GM21447 (cell line): Measurements from ENCODE around the gene USE1.
"Not testable (repeated sequence)": the region's sequence is repeated elsewhere in the genome, so short reads cannot be mapped to it uniquely, and the experiment has no call there.

Experiments
- ATAC-seq: cut with Tn5 transposase; IDR thresholded peaks from one replicate; pipeline ENCODE4 v1.9.1; 2021; ENCODE audit not compliant: unreplicated experiment

Gene USE1, protein sequence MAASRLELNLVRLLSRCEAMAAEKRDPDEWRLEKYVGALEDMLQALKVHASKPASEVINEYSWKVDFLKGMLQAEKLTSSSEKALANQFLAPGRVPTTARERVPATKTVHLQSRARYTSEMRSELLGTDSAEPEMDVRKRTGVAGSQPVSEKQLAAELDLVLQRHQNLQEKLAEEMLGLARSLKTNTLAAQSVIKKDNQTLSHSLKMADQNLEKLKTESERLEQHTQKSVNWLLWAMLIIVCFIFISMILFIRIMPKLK

DNA sequence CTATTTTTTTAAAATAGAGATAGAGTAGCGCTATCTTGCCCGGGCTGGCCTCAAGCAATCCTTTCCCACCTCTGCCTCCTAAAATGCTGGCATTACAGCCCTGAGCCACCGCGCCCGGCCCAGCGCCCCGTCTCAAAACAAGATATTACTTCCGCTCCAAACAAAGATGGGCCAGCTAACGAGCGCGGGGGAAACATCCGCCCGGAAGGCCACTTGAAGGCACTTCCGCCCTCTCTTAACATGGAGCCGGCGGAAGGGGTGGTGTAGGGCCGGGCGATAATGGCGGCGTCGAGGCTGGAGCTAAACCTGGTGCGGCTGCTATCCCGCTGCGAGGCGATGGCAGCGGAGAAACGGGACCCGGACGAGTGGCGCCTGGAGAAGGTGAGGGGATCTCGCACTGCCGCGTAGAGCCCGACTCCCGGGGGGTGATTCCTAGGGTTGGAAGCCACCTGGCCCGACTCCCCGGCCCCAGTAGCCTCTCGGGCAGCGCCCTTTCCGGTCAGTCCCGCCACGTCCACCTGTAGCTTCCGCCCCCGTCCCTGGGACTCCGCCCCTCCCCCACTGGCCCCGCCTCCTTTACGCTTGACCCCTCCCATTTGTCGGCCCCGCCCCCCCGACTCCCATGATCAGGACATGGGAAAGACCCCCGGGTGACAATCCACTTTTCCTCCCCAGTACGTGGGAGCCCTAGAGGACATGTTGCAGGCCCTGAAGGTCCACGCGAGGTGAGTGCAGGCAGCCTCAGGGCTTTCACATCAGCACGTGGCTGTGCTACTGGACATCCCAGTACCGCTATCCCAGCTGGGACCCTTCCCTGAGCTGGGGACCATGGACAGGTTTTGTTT lies at the start of gene USE1:
Gene USE1 (plus strand): TSS at position 231 of the 845 bp plus-strand sequence. CDS start 49 bp downstream, at position 280.
- ATAC-seq: peak; percentile 79

- ATAC-seq: no peak
Observed at GRCh38 chr19:17165715-17166114, 49.4 kb upstream of the USE1 start.

GRCh38 chr19:17170538-17171297 lies 44.4 kb upstream of the USE1 start:
- ATAC-seq: no peak

- ATAC-seq: no peak
Observed at GRCh38 chr19:17171874-17172273, 43.3 kb upstream of the USE1 start.

- ATAC-seq: no peak
Observed at GRCh38 chr19:17172624-17173345, 42.4 kb upstream of the USE1 start.

- no peak for ATAC-seq
Observed at GRCh38 chr19:17178291-17178690, 36.9 kb upstream of the USE1 start.

DNA sequence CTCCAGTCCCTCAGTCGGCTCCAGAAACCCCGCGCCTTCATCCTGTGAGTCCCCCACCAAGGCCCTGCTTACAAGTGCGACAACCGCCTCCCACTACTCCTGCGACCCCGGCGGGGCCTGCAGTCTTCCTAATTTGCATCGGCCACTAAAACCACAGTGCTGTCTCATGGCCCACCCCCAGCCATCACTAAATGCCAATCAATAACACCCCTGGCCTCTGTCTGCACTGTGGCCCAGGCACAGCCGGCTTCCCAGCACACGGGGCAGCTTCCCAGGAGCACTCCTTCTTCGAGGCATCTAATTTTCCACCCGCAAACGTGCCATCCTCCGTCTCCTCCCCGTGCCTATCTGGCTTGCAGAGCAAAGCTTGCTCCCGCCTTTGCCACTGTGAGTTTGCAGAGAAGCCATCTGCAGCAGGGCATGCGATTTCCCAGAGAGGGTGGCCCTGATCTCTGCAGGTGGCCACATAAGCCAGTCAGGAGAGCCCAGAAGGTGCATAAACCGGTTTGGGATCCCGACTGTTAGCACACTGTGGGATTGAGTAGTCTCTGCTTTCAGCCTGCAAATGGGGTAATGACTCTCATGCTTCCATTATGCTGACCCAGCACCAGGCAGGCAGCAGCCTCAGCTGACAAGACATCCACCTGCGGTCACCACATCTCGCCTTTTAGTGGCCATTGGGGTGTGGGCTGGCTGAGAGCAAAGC lies 34.0 kb upstream of the USE1 start:
- no peak for ATAC-seq

DNA sequence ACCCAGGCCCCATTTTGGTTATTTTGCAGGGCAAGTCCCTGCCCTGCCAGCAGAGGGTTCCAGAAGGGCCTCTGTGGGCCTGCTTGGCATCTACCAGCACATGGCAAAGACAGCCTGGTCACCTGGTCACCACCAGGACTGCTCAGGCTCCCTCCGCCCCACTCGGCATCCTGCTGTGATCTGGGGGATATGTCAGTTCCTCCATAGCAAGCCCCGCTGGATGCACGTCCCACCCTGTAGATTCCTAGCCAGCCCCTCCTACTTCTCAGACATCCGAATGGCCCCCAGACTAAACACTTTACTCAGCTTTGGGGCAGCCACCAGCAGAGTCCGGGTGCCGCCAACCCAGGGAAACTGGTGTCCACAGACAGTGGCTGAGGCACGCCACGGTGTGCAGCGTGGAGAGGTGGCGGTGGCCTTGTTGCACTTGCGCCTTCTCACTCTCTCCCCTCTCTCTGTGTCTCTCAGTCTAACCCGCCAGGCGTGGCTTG lies 31.8 kb upstream of the USE1 start:
- no peak for ATAC-seq

DNA sequence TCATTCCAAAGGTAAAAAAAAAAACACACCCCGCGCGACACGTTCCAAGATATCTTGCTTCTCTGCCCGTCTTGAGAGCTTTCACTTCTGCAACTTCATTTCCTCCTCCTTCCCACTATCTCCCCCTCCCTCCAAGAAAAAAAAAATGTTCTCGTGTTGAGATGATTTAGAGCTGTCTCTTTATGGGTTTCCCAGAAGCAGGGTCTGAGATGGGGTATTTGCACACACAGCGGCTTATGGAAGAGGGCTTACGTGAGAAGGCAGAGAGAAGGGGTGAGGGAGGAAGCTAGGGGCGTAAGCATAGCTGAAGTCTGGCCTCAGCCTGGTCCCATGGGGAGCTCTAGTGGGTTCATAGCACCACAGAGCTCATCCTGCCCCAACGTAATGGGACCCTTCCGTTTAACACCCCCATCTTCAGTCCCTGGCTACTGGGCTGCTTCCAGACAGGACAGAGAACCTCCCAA lies 31.3 kb upstream of the USE1 start:
- peak; percentile 57 for ATAC-seq

GRCh38 chr19:17184371-17184841 lies 30.8 kb upstream of the USE1 start:
- ATAC-seq: peak; percentile 44

- ATAC-seq: no peak
Observed at GRCh38 chr19:17185590-17185989, 29.6 kb upstream of the USE1 start.

DNA sequence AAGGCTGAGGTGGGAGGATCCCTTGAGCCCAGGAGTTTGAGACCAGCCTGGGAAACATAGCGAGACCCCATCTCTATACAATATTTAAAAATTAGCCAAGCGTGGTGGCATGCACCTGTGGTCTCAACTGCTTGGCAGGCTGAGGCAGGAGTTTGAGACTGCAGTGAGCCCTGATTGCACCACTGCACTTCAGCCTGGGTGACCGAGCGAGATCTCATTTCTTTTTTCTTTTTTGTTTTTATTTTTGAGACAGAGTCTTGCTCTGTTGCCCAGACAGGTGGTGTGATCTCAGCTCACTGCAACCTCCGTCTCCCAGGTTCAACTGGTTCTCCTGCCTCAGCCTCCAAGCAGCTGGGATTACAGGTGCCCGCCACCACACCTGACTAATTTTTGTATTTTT lies 23.4 kb upstream of the USE1 start:
- ATAC-seq: not testable (repeated sequence)

- no peak for ATAC-seq
Observed at GRCh38 chr19:17192751-17193150, 22.4 kb upstream of the USE1 start.

DNA sequence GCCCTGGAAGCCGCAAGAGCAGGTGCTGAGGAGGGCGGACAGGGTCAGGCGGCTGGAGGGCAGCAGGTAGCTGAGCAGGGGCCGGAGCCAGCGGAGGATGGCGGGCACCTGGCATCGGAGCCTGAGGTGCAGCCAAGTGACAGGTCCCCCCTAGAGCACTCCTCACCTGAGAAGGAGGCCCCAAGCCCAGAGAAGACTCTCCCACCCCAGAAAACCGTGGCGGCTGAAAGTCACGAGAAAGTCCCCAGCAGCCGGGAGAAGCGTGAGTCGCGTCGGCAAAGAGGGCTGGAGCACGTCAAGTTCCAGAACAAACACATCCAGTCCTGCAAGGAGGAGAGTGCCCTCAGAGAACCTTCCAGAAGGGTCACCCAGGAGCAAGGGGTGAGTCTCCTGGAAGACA lies 20.5 kb upstream of the USE1 start:
- ATAC-seq: no peak

- no peak for ATAC-seq
Observed at GRCh38 chr19:17195106-17195505, 20.1 kb upstream of the USE1 start.

GRCh38 chr19:17196610-17197009 lies 18.5 kb upstream of the USE1 start:
- ATAC-seq: no peak

- ATAC-seq: no peak
Observed at GRCh38 chr19:17197666-17198065, 17.5 kb upstream of the USE1 start.

DNA sequence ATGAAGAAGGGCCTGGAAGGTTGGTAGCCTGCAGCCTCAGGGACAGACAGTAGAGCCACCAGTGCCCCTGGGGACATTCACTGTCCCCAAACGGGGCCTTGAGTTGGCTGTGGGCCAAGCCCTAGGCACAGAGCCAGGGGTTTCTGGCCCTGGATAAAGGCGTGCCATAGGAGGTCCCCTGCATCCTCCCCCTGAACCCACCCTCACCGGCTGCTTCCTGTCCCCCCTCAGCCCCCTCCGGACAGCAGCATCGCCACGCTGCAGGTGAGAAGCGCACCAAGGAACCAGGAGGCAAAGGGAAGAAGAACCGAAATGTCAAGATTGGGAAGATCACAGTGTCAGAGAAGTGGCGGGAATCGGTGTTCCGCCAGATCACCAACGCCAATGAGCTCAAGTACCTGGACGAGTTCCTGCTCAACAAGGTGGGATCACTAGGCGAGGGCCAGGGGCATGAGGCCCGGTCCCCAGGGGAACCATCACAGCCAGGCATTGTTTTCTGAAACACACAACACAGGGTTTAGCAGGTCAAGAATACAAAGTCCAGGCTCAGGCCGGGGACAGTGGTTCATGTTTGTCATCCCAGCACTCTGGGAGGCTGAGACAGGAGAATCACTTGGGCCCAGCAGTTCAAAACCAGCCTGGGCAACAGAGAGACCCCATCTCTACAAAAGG lies 14.6 kb upstream of the USE1 start:
- ATAC-seq: no peak

DNA sequence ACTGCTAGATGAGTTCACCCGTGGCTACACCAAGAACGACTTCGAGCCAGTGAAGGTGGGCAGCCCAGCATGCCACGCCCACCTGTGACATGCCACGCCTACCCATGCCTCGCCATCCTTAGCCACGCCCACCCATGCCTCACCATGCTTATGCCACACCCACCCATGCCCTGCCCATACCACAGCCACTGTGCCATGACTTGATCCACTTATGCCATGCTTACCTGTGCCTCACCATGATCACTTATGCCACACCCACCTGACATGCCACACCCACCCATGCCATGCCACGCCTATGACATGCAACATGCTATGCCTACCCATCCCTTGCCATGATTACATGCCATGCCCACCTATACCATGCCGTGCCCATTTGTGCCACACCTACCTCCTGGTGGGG lies 12.9 kb upstream of the USE1 start:
- no peak for ATAC-seq
